GM10248 (cell line): ENCODE results near the gene DHRS11.

Source experiments
- CTCF ChIA-PET: fragments of 300-600 bp; sonication (Branson Sonifier 250); formaldehyde crosslinking; extraction: SDS; loops from one replicate; lab custom pipeline; 2021; ENCODE audit warnings: antibody characterized with exemption; lab: Yijun Ruan, JAX
- POLR2A ChIA-PET: fragments of 350-650 bp; sonication (Branson Sonifier 250); formaldehyde crosslinking; extraction: SDS; loops from one replicate; lab custom pipeline; 2020; ENCODE audit warnings: antibody characterized with exemption; lab: Yijun Ruan, JAX
- DNase-seq: peaks from one replicate; pipeline ENCODE4 v3.0.0; 2012; ENCODE audit errors: extremely low spot score
- CTCF ChIP-seq: IDR thresholded peaks from 2 replicates; pipeline ENCODE4 v1.5.1; 2012; ENCODE audit warnings: mild to moderate bottlenecking, low read depth; ENCODE audit errors: extremely low read depth, missing control alignments, control extremely low read depth

DHRS11 gene

GRCh38 chr17:36610474-36610873 lies 18.8 kb downstream of the DHRS11 start:
- CTCF ChIA-PET = interaction anchor here (1.0 to 2.2 kb wide), 5 partner anchors 8 to 787 kb away, joined by 4 to 19 read pairs (median 5); partner anchors contain the start of gene MRM1
- POLR2A ChIA-PET = no interaction called here
- no peak for DNase-seq
- no peak for TF ChIP-seq CTCF

GRCh38 chr17:36611345-36612072 lies 19.8 kb downstream of the DHRS11 start:
- no peak for TF ChIP-seq CTCF
- POLR2A ChIA-PET = no interaction called here

GRCh38 chr17:36612323-36612722 lies 20.6 kb downstream of the DHRS11 start:
- no peak for DNase-seq
- no peak for TF ChIP-seq CTCF
- POLR2A ChIA-PET = no interaction called here
- CTCF ChIA-PET = interaction anchor here (1.6 to 7.2 kb wide), 3 partner anchors 10 to 13 kb away, joined by 3 to 59 read pairs (median 19); partner anchors contain the start of gene MRM1

More at GRCh38 chr17:36611345-36612072, 19.8 kb downstream of the DHRS11 start:
- DNase-seq = no peak
- CTCF ChIA-PET = interaction anchor here (1.1 to 2.2 kb wide), 6 partner anchors 9 to 786 kb away, joined by 3 to 19 read pairs (median 4); partner anchors contain the start of gene MRM1

GRCh38 chr17:36613155-36613554 lies 21.5 kb downstream of the DHRS11 start:
- ChIA-PET POLR2A (no interaction called here), CTCF (interaction anchor here (1.6 to 7.2 kb wide), 2 partner anchors 10 to 13 kb away, joined by 3 to 59 read pairs; partner anchors contain the start of gene MRM1)
- TF ChIP-seq CTCF = no peak
- no peak for DNase-seq

- CTCF ChIA-PET = interaction anchor here (1.0 to 7.2 kb wide), 4 partner anchors 11 to 759 kb away, joined by 5 to 59 read pairs (median 10); partner anchors contain the start of gene MRM1
- DNase-seq = no peak
- POLR2A ChIA-PET = no interaction called here
- no peak for TF ChIP-seq CTCF
These were observed 22.4 kb downstream of the DHRS11 start for GRCh38 chr17:36614081-36614480.

GRCh38 chr17:36614933-36615332 lies 23.3 kb downstream of the DHRS11 start:
- no peak for TF ChIP-seq CTCF
- CTCF ChIA-PET = interaction anchor here (1.2 to 7.2 kb wide), 5 partner anchors 11 to 758 kb away, joined by 3 to 59 read pairs (median 15); partner anchors contain the start of gene MRM1
- POLR2A ChIA-PET = no interaction called here
- DNase-seq = no peak
